Hepatocyte (in vitro differentiated cells): ENCODE measurements around the gene SH3TC2. TPM values are rescaled to one million over a fixed set of nuclear protein-coding genes. Genes with fewer than 3 reads are reported as not detected.

Experiments used
- DNase-seq: peaks from one replicate; pipeline ENCODE4 v3.0.0-alpha.2; 2016; ENCODE audit warnings: low spot score
- H2AFZ ChIP-seq: fragments of 200-600 bp; sonication (generic); 2 replicates; pipeline ENCODE4 v1.6.0; 2016; ENCODE audit warnings: antibody characterized with exemption, mild to moderate bottlenecking
- H3K27ac ChIP-seq: fragments of 200-600 bp; sonication (generic); 2 replicates; pipeline ENCODE4 v1.5.1; 2016; ENCODE audit warnings: mild to moderate bottlenecking
- H3K27me3 ChIP-seq: fragments of 200-600 bp; sonication (generic); 2 replicates; pipeline ENCODE4 v1.6.1; 2016
- H3K36me3 ChIP-seq: fragments of 200-600 bp; sonication (generic); replicated peaks from 2 replicates; pipeline ENCODE4 v1.5.1; 2016; ENCODE audit warnings: low read depth; ENCODE audit not compliant: insufficient read depth
- H3K4me1 ChIP-seq: fragments of 200-600 bp; sonication (generic); 2 replicates; pipeline ENCODE4 v1.5.1; 2016; ENCODE audit warnings: mild to moderate bottlenecking, moderate library complexity; ENCODE audit not compliant: insufficient read depth
- H3K4me2 ChIP-seq: fragments of 200-600 bp; sonication (generic); 2 replicates; pipeline ENCODE4 v1.6.0; 2016
- H3K4me3 ChIP-seq: fragments of 200-600 bp; sonication (generic); 2 replicates; pipeline ENCODE4 v1.5.1; 2016; ENCODE audit warnings: mild to moderate bottlenecking
- H3K79me2 ChIP-seq: fragments of 200-600 bp; sonication (generic); 2 replicates; pipeline ENCODE4 v1.6.0; 2017; ENCODE audit warnings: mild to moderate bottlenecking
- H3K9me2 ChIP-seq: fragments of 200-600 bp; sonication (generic); replicated peaks from 2 replicates; pipeline ENCODE4 v1.6.0; 2017; ENCODE audit warnings: mild to moderate bottlenecking; ENCODE audit not compliant: insufficient read depth
- H3K9me3 ChIP-seq: fragments of 200-600 bp; sonication (generic); 2 replicates; pipeline ENCODE4 v1.5.1; 2016; ENCODE audit warnings: low read depth, mild to moderate bottlenecking
- H4K20me1 ChIP-seq: fragments of 200-600 bp; sonication (generic); 2 replicates; pipeline ENCODE4 v1.6.0; 2016; ENCODE audit warnings: mild to moderate bottlenecking; ENCODE audit not compliant: insufficient read depth, poor library complexity, severe bottlenecking
- CTCF ChIP-seq: fragments of 200-600 bp; sonication (generic); IDR thresholded peaks from 2 replicates; pipeline ENCODE4 v1.5.1; 2016; ENCODE audit warnings: antibody characterized with exemption, mild to moderate bottlenecking; ENCODE audit not compliant: poor library complexity
- EZH2 ChIP-seq: fragments of 200-600 bp; sonication (generic); IDR thresholded peaks from 2 replicates; pipeline ENCODE4 v1.6.1; 2016; ENCODE audit warnings: antibody characterized with exemption, mild to moderate bottlenecking, borderline replicate concordance
- EZH2phosphoT487 ChIP-seq: fragments of 200-600 bp; sonication (generic); IDR thresholded peaks from one replicate; pipeline ENCODE4 v1.6.1; 2018; ENCODE audit warnings: antibody characterized with exemption, mild to moderate bottlenecking, low read depth, moderate library complexity; ENCODE audit not compliant: unreplicated experiment, severe bottlenecking
- WGBS: methylation state at CpG from one replicate; pipeline ENCODE4 v1.1.6; 2016; ENCODE audit warnings: low lambda C conversion rate; ENCODE audit errors: missing lambda C conversion rate; 5-methylcytosine and 5-hydroxymethylcytosine counted together
- polyA plus RNA-seq: library from polyadenylated mRNA; unstranded; fragments of >200 nt; fragmentation: Nextera tagmentation; extraction: Ambion mirVana; gene quantifications from 2 replicates; pipeline ENCODE4 v1.2.1, GENCODE V29; 2016
- total RNA-seq: library from RNA; depleted of rRNA; stranded (reverse); fragments of >200 nt; gene quantifications from 2 replicates; pipeline ENCODE4 v1.2.3, GENCODE V29; 2014

The SH3TC2 gene
- total and polyA plus RNA-seq, 2 experiments from 2014 or later: 2.2 to 3.5 TPM

DNA sequence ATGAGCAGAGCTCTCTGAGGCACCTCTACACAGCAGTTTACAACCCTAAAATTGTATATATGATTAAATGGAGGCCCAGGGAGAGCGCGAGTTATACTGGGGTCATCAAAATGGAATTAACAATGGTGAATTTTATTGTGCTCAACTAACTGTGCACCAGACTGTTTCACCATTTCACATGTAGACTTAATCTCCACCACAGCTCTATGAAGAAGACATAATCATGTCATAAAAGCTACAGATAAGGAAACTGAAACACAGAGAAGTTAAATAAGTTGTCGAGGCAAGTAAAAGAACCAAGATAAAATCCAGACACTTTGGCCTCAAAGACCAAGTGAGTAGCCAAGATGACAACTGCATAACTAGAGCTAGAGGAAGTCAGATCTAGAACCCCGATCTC is 1.5 kb downstream of the SH3TC2 start:
- Histone ChIP-seq H3K9me3 (no peaks in the 10 kb centered on the region), H3K4me1 (peaks cover 9% of the 10 kb centered on the region), H3K9me2 (no peaks in the 10 kb centered on the region), H3K4me3 (no peak overlapping the region), H4K20me1 (no peaks in the 10 kb centered on the region), H3K27ac (peak overlapping the region; percentile 79), H2AFZ (no peak overlapping the region), H3K79me2 (no peaks in the 10 kb centered on the region), H3K36me3 (no peaks in the 10 kb centered on the region), H3K4me2 (no peak overlapping the region), H3K27me3 (no peaks in the 10 kb centered on the region)
- DNase-seq: no peak
- TF ChIP-seq EZH2 (no peak), EZH2phosphoT487 (no peak), CTCF (no peak)
- 73% methylated on average over 4 of the region's 4 CpGs for WGBS

- peak; percentile 68 for DNase-seq
- 0% methylated on average over 1 of the region's 1 CpG for WGBS
These were observed 2.5 kb downstream of the SH3TC2 start for GRCh38 chr5:149060325-149060724.

GRCh38 chr5:149056616-149057165 is 6.2 kb downstream of the SH3TC2 start:
- H3K4me1 ChIP-seq: peaks cover 12% of the 10 kb centered on the region
- H4K20me1 ChIP-seq: no peaks in the 10 kb centered on the region
- no peak for DNase-seq
- no peaks in the 10 kb centered on the region for H3K9me3 ChIP-seq
- H2AFZ ChIP-seq: no peak overlapping the region
- no peaks in the 10 kb centered on the region for H3K9me2 ChIP-seq
- no peaks in the 10 kb centered on the region for H3K27me3 ChIP-seq
- no peak overlapping the region for H3K4me2 ChIP-seq
- TF ChIP-seq EZH2: no peak
- no peak for TF ChIP-seq CTCF
- no peak for TF ChIP-seq EZH2phosphoT487
- H3K27ac ChIP-seq: no peak overlapping the region
- no peaks in the 10 kb centered on the region for H3K79me2 ChIP-seq
- H3K4me3 ChIP-seq: no peak overlapping the region
- no peaks in the 10 kb centered on the region for H3K36me3 ChIP-seq
- 86% methylated on average over 3 of the region's 3 CpGs for WGBS

More at GRCh38 chr5:149060325-149060724, 2.5 kb downstream of the SH3TC2 start:
- Histone ChIP-seq H4K20me1 (no peaks in the 10 kb centered on the region), H3K36me3 (no peaks in the 10 kb centered on the region), H3K4me1 (peaks cover 9% of the 10 kb centered on the region), H3K79me2 (no peaks in the 10 kb centered on the region), H3K27me3 (no peaks in the 10 kb centered on the region), H3K4me3 (no peak overlapping the region), H2AFZ (no peak overlapping the region), H3K9me3 (no peaks in the 10 kb centered on the region), H3K27ac (no peak overlapping the region), H3K9me2 (no peaks in the 10 kb centered on the region), H3K4me2 (no peak overlapping the region)
- no peak for TF ChIP-seq EZH2phosphoT487
- no peak for TF ChIP-seq CTCF
- no peak for TF ChIP-seq EZH2

- H4K20me1 ChIP-seq: no peaks in the 10 kb centered on the region
- no peaks in the 10 kb centered on the region for H3K9me3 ChIP-seq
- H3K4me1 ChIP-seq: peaks cover 7% of the 10 kb centered on the region
- H3K4me2 ChIP-seq: no peak overlapping the region
- no peak for TF ChIP-seq CTCF
- TF ChIP-seq EZH2: no peak
- no peak for TF ChIP-seq EZH2phosphoT487
- H3K79me2 ChIP-seq: no peaks in the 10 kb centered on the region
- H3K27me3 ChIP-seq: no peaks in the 10 kb centered on the region
- H2AFZ ChIP-seq: no peak overlapping the region
- DNase-seq: no peak
- H3K9me2 ChIP-seq: no peaks in the 10 kb centered on the region
- H3K4me3 ChIP-seq: no peak overlapping the region
- WGBS: 92% methylated on average over 2 of the region's 2 CpGs
- H3K36me3 ChIP-seq: no peaks in the 10 kb centered on the region
- H3K27ac ChIP-seq: no peak overlapping the region
These were observed 8.4 kb downstream of the SH3TC2 start for GRCh38 chr5:149054416-149054815.
